ENCODE measurements around the gene LSM5. TPM values are rescaled to one million over a fixed set of nuclear protein-coding genes. Genes with fewer than 3 reads are reported as not detected.

The LSM5 gene
- total RNA-seq, 1 donor from 2014 or later, result 50.5 TPM

DNA sequence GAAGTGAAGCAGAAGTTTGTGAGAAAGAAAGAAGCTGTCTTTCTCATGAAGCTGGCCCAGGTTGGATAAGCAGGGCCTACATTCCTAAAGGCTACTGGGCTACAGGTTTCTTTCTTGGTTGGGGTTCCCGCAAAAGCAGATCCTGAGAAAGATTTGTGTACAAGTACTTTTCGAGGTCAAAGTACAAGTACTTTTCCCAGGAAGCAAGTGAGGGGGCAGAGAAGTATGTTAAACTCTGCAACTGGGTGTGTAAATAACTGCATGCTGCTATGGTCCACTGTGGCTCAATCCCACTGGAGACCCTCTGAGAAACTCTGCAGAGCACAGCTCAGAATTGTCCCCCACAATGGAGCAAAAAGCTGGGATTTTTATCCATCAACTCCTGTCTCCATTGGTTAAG lies 28.7 kb downstream of the LSM5 start:
- H3K36me3 Mint-ChIP-seq (ENCODE audit: low read depth, unreplicated experiment), result no peaks in the 10 kb centered on the region
- no peak overlapping the region for H3K4me3 Mint-ChIP-seq (ENCODE audit: unreplicated experiment)
- no peaks in the 10 kb centered on the region for H3K27me3 Mint-ChIP-seq (ENCODE audit: unreplicated experiment)
- no peak overlapping the region for H3K27ac Mint-ChIP-seq (ENCODE audit: unreplicated experiment)
- no peak for DNase-seq (ENCODE audit: low spot score)
- no peaks in the 10 kb centered on the region for H3K9me3 Mint-ChIP-seq (ENCODE audit: unreplicated experiment)
- H3K4me1 Mint-ChIP-seq (ENCODE audit: unreplicated experiment), result peaks cover 4% of the 10 kb centered on the region
- TF ChIP-seq, protein P1, sequence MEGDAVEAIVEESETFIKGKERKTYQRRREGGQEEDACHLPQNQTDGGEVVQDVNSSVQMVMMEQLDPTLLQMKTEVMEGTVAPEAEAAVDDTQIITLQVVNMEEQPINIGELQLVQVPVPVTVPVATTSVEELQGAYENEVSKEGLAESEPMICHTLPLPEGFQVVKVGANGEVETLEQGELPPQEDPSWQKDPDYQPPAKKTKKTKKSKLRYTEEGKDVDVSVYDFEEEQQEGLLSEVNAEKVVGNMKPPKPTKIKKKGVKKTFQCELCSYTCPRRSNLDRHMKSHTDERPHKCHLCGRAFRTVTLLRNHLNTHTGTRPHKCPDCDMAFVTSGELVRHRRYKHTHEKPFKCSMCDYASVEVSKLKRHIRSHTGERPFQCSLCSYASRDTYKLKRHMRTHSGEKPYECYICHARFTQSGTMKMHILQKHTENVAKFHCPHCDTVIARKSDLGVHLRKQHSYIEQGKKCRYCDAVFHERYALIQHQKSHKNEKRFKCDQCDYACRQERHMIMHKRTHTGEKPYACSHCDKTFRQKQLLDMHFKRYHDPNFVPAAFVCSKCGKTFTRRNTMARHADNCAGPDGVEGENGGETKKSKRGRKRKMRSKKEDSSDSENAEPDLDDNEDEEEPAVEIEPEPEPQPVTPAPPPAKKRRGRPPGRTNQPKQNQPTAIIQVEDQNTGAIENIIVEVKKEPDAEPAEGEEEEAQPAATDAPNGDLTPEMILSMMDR (IDR thresholded peaks at IDR 0.05; ENCODE audit: unreplicated experiment), result no peak

DNA sequence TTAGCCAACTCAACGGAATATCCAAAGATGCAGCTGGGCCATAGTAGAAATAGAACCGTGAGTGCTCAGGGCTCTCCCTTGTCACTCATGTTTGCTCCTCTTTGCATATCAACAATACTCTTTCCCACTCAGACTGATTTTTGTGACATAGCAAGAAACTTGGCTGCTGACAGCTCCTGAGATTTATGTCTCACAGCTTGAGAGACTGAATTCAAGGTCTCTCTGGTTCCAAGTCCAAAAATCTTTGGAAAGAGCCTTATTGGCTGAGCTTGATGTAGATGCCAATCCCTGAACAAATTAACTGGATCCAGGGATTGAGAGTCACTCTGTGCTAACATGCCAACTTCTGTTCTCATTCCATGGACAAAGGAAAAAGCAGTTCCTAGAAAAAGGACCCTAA lies 30.4 kb downstream of the LSM5 start:
- Mint-ChIP-seq H3K27ac (ENCODE audit: unreplicated experiment) (no peak overlapping the region), H3K4me3 (ENCODE audit: unreplicated experiment) (no peak overlapping the region), H3K27me3 (ENCODE audit: unreplicated experiment) (no peaks in the 10 kb centered on the region), H3K4me1 (ENCODE audit: unreplicated experiment) (peaks cover 4% of the 10 kb centered on the region), H3K36me3 (ENCODE audit: low read depth, unreplicated experiment) (no peaks in the 10 kb centered on the region), H3K9me3 (ENCODE audit: unreplicated experiment) (no peaks in the 10 kb centered on the region)
- TF ChIP-seq, protein P1 (IDR thresholded peaks at IDR 0.05; ENCODE audit: unreplicated experiment), result no peak
- no peak for DNase-seq (ENCODE audit: low spot score)

DNA sequence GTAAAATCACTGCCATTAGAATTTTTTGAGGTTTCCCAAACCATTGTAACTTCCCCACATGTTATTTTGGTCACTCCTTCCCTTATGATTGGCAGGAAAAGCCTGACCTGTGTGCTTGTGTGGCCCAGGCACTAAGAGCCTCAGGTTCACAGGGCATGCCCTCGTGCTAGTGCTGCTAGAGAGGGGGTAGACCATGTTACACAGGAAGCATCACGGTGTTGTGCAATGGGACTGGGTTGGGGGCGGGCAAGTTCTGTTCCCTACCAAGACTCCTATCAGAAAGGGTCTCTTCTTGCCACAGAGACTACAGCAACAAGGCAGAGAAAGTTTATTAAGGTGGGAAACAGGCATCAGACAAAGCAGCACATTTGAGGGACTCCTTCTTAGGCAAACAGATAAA lies 32.2 kb downstream of the LSM5 start:
- Mint-ChIP-seq H3K4me1 (ENCODE audit: unreplicated experiment) (no peaks in the 10 kb centered on the region), H3K36me3 (ENCODE audit: low read depth, unreplicated experiment) (no peaks in the 10 kb centered on the region), H3K4me3 (ENCODE audit: unreplicated experiment) (no peak overlapping the region), H3K27ac (ENCODE audit: unreplicated experiment) (no peak overlapping the region), H3K27me3 (ENCODE audit: unreplicated experiment) (no peaks in the 10 kb centered on the region), H3K9me3 (ENCODE audit: unreplicated experiment) (no peaks in the 10 kb centered on the region)
- DNase-seq (ENCODE audit: low spot score), result no peak
- TF ChIP-seq, protein P1 (IDR thresholded peaks at IDR 0.05; ENCODE audit: unreplicated experiment), result no peak

DNA sequence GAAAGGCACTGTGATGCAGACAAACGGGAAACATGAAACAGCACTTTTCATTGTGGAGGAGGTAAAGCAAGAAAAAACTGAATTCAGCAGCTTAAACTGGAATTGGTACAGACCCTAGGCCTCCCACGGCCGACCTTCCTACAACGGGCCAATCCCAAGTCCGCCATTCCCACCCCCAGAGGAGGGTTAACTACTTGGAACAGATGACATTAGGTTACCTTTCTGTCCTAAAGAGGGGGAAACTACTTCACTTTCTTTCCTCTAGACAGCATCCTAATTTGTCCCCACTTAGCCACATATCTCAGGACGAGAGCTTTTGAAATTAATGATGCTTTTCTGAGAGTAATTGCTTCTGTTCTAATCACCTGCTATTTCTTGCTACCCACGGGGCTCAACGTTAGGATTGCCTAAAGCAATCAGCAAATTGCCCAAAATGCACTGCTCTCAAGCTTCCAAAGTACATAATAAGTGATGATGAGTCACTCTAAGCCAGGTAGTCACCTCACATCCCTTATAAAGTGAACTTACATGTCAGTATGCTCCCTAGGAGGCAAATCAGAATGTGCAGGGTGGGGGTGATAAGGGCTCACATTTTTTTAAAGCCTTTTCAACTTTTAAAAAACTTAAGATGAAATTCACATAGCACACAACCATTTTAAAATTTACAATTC lies 36.7 kb downstream of the LSM5 start:
- TF ChIP-seq, protein P1 (IDR thresholded peaks at IDR 0.05; ENCODE audit: unreplicated experiment), result no peak
- Mint-ChIP-seq H3K4me3 (ENCODE audit: unreplicated experiment) (no peak overlapping the region), H3K27ac (ENCODE audit: unreplicated experiment) (no peak overlapping the region), H3K36me3 (ENCODE audit: low read depth, unreplicated experiment) (no peaks in the 10 kb centered on the region), H3K9me3 (ENCODE audit: unreplicated experiment) (no peaks in the 10 kb centered on the region), H3K27me3 (ENCODE audit: unreplicated experiment) (no peaks in the 10 kb centered on the region), H3K4me1 (ENCODE audit: unreplicated experiment) (peaks cover 5% of the 10 kb centered on the region)
- no peak for DNase-seq (ENCODE audit: low spot score)

DNA sequence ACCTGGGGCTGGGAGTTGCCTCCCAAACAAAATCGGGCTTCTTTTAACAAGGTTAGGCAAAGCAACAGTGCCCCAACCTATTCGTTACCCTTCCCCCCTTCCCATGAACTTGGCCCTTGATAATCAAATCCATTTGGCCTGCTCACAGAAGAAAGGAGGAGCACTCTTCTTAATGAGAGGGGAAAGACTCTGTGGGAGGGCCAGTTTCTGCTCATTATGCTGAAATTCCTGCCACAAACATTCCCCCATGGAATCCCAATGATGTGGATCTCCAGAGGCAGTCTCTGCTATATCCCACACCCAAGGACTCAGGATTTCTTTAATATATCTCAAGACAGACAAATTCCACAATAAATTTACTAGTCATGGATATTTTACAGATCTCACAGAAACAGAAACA lies 43.0 kb downstream of the LSM5 start:
- H3K27me3 Mint-ChIP-seq (ENCODE audit: unreplicated experiment), result no peaks in the 10 kb centered on the region
- peaks cover 5% of the 10 kb centered on the region for H3K4me1 Mint-ChIP-seq (ENCODE audit: unreplicated experiment)
- no peaks in the 10 kb centered on the region for H3K9me3 Mint-ChIP-seq (ENCODE audit: unreplicated experiment)
- H3K27ac Mint-ChIP-seq (ENCODE audit: unreplicated experiment), result no peak overlapping the region
- H3K4me3 Mint-ChIP-seq (ENCODE audit: unreplicated experiment), result no peak overlapping the region
- TF ChIP-seq, protein P1 (IDR thresholded peaks at IDR 0.05; ENCODE audit: unreplicated experiment), result no peak
- DNase-seq (ENCODE audit: low spot score), result no peak
- H3K36me3 Mint-ChIP-seq (ENCODE audit: low read depth, unreplicated experiment), result no peaks in the 10 kb centered on the region
